ENCODE data around the gene IFT74. TPM values are rescaled to one million over a fixed set of nuclear protein-coding genes. Genes with fewer than 3 reads are reported as not detected.

IFT74 gene
- polyA plus RNA-seq, 2 donors: 5.1 to 5.5 TPM

DNA sequence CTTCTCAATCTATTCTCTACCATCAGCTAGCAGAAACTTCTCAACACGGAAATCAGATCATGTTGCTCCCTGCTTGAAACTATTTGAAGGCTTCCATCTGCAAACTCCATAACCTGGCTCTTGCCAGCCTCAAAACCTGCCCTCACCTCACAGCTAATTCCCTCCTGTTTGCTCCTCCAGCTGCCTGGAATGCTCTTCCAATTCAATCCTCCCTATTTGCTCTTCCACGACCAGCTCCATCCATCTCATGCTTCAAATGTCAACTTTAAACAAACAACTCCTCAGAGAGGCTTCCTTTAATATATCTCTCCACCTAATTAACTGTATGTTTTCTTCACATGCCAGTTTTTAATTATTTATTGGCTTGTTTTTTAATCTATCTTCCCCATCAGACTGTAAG is 10.6 kb upstream of the IFT74 start:
- no peak overlapping the region for H3K27ac ChIP-seq (ENCODE audit: low read depth in 2 of 2, low read length in 1 of 2)
- H3K4me3 ChIP-seq (ENCODE audit: low read depth in 1 of 2, low read length in 2 of 2): peak overlapping the region in 1 of 2 donors; percentile 80

GRCh38 chr9:26946753-26947727 is 9.2 kb upstream of the IFT74 start, which contains the start of gene PLAA:
Gene PLAA (minus strand): TSS chr9:26947242. CDS start chr9:26947045, 197 bp downstream.
- no peaks in the 10 kb centered on the region for H3K9me3 ChIP-seq (ENCODE audit: control insufficient read depth in 2 of 2, insufficient read depth in 1 of 2, low read depth in 1 of 2, low read length in 1 of 2)
- 0% methylated on average over 76 of the region's 76 CpGs for WGBS, 2 donors
- no peaks in the 10 kb centered on the region for H3K4me1 ChIP-seq (ENCODE audit: control insufficient read depth in 2 of 2, insufficient read depth in 2 of 2, low read length in 1 of 2)
- H3K36me3 ChIP-seq (ENCODE audit: control insufficient read depth in 2 of 2, insufficient read depth in 2 of 2, low read length in 1 of 2): no peaks in the 10 kb centered on the region
- peak within 1 kb of the TSS; percentile 80 to 98 for H3K4me3 ChIP-seq (ENCODE audit: low read depth in 1 of 2, low read length in 2 of 2)
- H3K27me3 ChIP-seq (ENCODE audit: control insufficient read depth in 1 of 2, insufficient read depth in 2 of 2, low read length in 2 of 2): peaks cover 0 to 2% of the 10 kb centered on the region in 2 donors
- H3K27ac ChIP-seq (ENCODE audit: low read depth in 2 of 2, low read length in 1 of 2): peak within 1 kb of the TSS; percentile 97 to 99

More for the DNA sequence above, 10.6 kb upstream of the IFT74 start:
- Histone ChIP-seq H3K27me3 (ENCODE audit: control insufficient read depth in 1 of 2, insufficient read depth in 2 of 2, low read length in 2 of 2) (peaks cover 0 to 2% of the 10 kb centered on the region in 2 donors), H3K36me3 (ENCODE audit: control insufficient read depth in 2 of 2, insufficient read depth in 2 of 2, low read length in 1 of 2) (no peaks in the 10 kb centered on the region), H3K4me1 (ENCODE audit: control insufficient read depth in 2 of 2, insufficient read depth in 2 of 2, low read length in 1 of 2) (no peaks in the 10 kb centered on the region), H3K9me3 (ENCODE audit: control insufficient read depth in 2 of 2, insufficient read depth in 1 of 2, low read depth in 1 of 2, low read length in 1 of 2) (no peaks in the 10 kb centered on the region)
- WGBS, 2 donors: 21 to 29% methylated on average over 2 of the region's 2 CpGs

DNA sequence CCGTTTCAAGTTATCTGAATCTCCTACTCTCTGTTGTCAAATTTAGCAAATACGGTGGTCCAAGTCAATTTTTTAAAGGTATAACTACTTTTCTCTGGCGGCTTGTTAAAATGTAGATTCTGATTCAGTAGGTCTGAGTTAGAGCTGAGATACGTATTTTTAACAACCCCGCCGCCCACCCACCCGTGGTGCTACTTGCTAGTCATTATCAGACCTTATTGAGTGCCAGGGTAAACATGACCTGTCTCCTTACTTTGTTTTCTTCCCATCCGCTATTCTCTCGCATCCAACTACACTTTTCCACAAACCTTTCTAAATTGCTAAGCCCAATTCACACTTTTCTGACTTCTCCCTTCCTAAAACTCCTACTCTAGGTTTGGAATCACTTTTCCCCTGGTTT is 8.5 kb upstream of the IFT74 start:
- Histone ChIP-seq H3K36me3 (ENCODE audit: control insufficient read depth in 2 of 2, insufficient read depth in 2 of 2, low read length in 1 of 2) (no peaks in the 10 kb centered on the region), H3K27me3 (ENCODE audit: control insufficient read depth in 1 of 2, insufficient read depth in 2 of 2, low read length in 2 of 2) (peaks cover 0 to 2% of the 10 kb centered on the region in 2 donors), H3K27ac (ENCODE audit: low read depth in 2 of 2, low read length in 1 of 2) (no peak overlapping the region), H3K4me3 (ENCODE audit: low read depth in 1 of 2, low read length in 2 of 2) (peak overlapping the region; percentile 80 to 98), H3K9me3 (ENCODE audit: control insufficient read depth in 2 of 2, insufficient read depth in 1 of 2, low read depth in 1 of 2, low read length in 1 of 2) (no peaks in the 10 kb centered on the region), H3K4me1 (ENCODE audit: control insufficient read depth in 2 of 2, insufficient read depth in 2 of 2, low read length in 1 of 2) (no peaks in the 10 kb centered on the region)
- 2% methylated on average over 9 of the region's 9 CpGs for WGBS, 2 donors

DNA sequence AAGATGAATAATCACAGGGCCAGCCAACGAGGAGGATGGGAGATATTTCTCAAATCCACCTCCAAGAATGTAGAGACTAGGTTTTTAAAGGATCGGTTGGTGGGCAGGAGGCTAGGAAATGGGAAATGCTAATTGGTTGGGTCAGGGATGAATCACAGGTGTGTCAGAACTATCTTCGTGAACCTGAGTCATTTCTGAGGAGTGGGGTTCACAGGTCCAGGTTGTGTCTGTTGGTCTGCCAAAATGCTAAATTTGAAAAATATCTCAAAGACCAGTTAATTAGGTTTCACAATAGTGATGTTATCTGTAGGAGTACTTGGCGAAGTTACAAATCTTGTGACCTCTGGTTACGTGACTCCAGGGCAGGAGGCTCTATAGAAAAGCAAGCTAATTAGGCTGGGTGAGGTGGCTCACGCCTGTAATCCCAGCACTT is 6.6 kb upstream of the IFT74 start:
- Histone ChIP-seq H3K4me1 (ENCODE audit: control insufficient read depth in 2 of 2, insufficient read depth in 2 of 2, low read length in 1 of 2) (no peaks in the 10 kb centered on the region), H3K27ac (ENCODE audit: low read depth in 2 of 2, low read length in 1 of 2) (no peak overlapping the region), H3K36me3 (ENCODE audit: control insufficient read depth in 2 of 2, insufficient read depth in 2 of 2, low read length in 1 of 2) (no peaks in the 10 kb centered on the region), H3K27me3 (ENCODE audit: control insufficient read depth in 1 of 2, insufficient read depth in 2 of 2, low read length in 2 of 2) (peaks cover 0 to 2% of the 10 kb centered on the region in 2 donors), H3K9me3 (ENCODE audit: control insufficient read depth in 2 of 2, insufficient read depth in 1 of 2, low read depth in 1 of 2, low read length in 1 of 2) (no peaks in the 10 kb centered on the region), H3K4me3 (ENCODE audit: low read depth in 1 of 2, low read length in 2 of 2) (no peak overlapping the region)
- WGBS, 2 donors: 64 to 69% methylated on average over 6 of the region's 6 CpGs

DNA sequence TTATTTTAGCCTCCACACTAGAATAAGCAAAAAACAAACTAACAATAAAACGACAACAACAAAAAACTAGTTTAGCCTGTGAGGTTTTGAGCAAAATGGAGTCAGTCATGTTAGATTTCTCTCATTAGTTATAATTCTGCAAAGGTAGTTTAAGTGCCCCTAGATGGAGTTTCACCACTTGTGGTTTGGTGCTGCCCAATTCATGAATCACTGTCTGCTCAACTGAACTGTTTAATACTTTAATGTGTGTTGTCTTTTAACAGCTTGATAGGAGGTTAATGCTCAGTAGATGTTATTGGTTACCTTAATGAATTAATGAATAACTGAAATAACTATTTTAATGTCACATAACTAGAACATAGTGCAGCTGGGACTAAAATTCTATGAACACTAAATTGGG is 5.7 kb upstream of the IFT74 start:
- no peaks in the 10 kb centered on the region for H3K4me1 ChIP-seq (ENCODE audit: control insufficient read depth in 2 of 2, insufficient read depth in 2 of 2, low read length in 1 of 2)
- WGBS, 2 donors: 84 to 86% methylated on average over 1 of the region's 1 CpG
- no peaks in the 10 kb centered on the region for H3K36me3 ChIP-seq (ENCODE audit: control insufficient read depth in 2 of 2, insufficient read depth in 2 of 2, low read length in 1 of 2)
- no peak overlapping the region for H3K27ac ChIP-seq (ENCODE audit: low read depth in 2 of 2, low read length in 1 of 2)
- H3K27me3 ChIP-seq (ENCODE audit: control insufficient read depth in 1 of 2, insufficient read depth in 2 of 2, low read length in 2 of 2): peaks cover 0 to 2% of the 10 kb centered on the region in 2 donors
- no peaks in the 10 kb centered on the region for H3K9me3 ChIP-seq (ENCODE audit: control insufficient read depth in 2 of 2, insufficient read depth in 1 of 2, low read depth in 1 of 2, low read length in 1 of 2)
- no peak overlapping the region for H3K4me3 ChIP-seq (ENCODE audit: low read depth in 1 of 2, low read length in 2 of 2)

- Histone ChIP-seq H3K4me1 (ENCODE audit: control insufficient read depth in 2 of 2, insufficient read depth in 2 of 2, low read length in 1 of 2) (no peaks in the 10 kb centered on the region), H3K27ac (ENCODE audit: low read depth in 2 of 2, low read length in 1 of 2) (no peak overlapping the region), H3K36me3 (ENCODE audit: control insufficient read depth in 2 of 2, insufficient read depth in 2 of 2, low read length in 1 of 2) (no peaks in the 10 kb centered on the region), H3K9me3 (ENCODE audit: control insufficient read depth in 2 of 2, insufficient read depth in 1 of 2, low read depth in 1 of 2, low read length in 1 of 2) (no peaks in the 10 kb centered on the region), H3K27me3 (ENCODE audit: control insufficient read depth in 1 of 2, insufficient read depth in 2 of 2, low read length in 2 of 2) (peaks cover 0 to 2% of the 10 kb centered on the region in 2 donors), H3K4me3 (ENCODE audit: low read depth in 1 of 2, low read length in 2 of 2) (no peak overlapping the region)
- 82 to 88% methylated on average over 3 of the region's 3 CpGs for WGBS, 2 donors
Measured at GRCh38 chr9:26951794-26952193, 4.4 kb upstream of the IFT74 start.

DNA sequence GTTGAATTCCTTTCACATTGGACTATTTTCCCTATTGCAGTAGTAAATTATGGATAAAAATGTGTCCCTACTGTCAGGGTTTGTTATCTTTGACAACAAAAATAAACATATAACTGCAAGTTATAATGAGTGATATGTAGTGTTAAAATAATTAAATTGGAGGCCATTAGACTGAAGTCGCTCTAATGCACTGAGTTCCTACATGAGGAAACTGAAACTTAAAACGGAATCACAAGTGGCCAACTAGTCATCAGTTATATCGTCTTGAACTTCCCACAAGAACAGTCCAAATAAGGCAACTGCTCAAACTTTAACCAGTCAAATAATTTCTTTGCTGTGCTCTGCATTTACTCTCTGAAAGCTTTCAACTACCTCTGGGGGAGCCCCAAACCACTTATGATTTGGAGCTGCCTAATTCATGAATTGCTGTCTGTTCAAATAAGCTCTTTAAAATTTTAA is 2.1 kb upstream of the IFT74 start:
- H3K27me3 ChIP-seq (ENCODE audit: control insufficient read depth in 1 of 2, insufficient read depth in 2 of 2, low read length in 2 of 2): peaks cover 0 to 2% of the 10 kb centered on the region in 2 donors
- H3K4me3 ChIP-seq (ENCODE audit: low read depth in 1 of 2, low read length in 2 of 2): no peak overlapping the region
- no peak overlapping the region for H3K27ac ChIP-seq (ENCODE audit: low read depth in 2 of 2, low read length in 1 of 2)
- no peaks in the 10 kb centered on the region for H3K36me3 ChIP-seq (ENCODE audit: control insufficient read depth in 2 of 2, insufficient read depth in 2 of 2, low read length in 1 of 2)
- no peaks in the 10 kb centered on the region for H3K4me1 ChIP-seq (ENCODE audit: control insufficient read depth in 2 of 2, insufficient read depth in 2 of 2, low read length in 1 of 2)
- 68 to 73% methylated on average over 3 of the region's 3 CpGs for WGBS, 2 donors
- no peaks in the 10 kb centered on the region for H3K9me3 ChIP-seq (ENCODE audit: control insufficient read depth in 2 of 2, insufficient read depth in 1 of 2, low read depth in 1 of 2, low read length in 1 of 2)

DNA sequence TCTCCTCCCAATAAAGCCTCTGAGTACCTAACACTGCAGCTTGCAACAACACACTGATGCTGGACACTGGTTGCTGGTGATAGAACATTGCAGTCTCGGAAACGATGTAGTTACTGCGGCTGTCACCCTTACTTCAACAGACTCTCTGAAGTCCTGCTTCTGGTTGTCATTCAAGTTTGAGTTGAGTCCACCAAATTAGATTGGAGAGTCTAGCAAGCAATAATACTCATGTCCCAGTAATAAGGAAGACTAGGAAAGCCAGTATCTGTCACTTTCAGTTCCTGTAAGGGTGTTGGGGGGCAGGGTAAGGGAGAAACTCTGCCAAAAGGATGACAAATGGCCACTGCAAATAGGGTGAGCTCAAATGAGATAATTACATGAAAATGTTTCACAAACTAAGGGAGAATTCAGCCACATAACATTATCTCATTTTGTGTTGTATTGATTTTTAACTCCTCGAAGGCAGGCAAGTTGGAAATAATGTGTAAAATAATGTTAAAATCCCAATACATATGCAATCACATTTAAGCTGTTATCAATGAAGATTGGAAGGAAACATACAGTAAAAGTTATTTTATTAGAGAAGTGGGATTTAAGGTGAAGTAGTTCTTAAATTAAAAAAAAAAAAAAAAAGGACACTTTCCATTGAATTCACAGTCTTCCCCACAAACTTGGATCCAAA is 849 bp upstream of the IFT74 start:
- Histone ChIP-seq H3K4me1 (ENCODE audit: control insufficient read depth in 2 of 2, insufficient read depth in 2 of 2, low read length in 1 of 2) (no peaks in the 10 kb centered on the region), H3K27me3 (ENCODE audit: control insufficient read depth in 1 of 2, insufficient read depth in 2 of 2, low read length in 2 of 2) (no peaks in the 10 kb centered on the region), H3K9me3 (ENCODE audit: control insufficient read depth in 2 of 2, insufficient read depth in 1 of 2, low read depth in 1 of 2, low read length in 1 of 2) (no peaks in the 10 kb centered on the region), H3K27ac (ENCODE audit: low read depth in 2 of 2, low read length in 1 of 2) (peak overlapping the region; percentile 57 to 88), H3K4me3 (ENCODE audit: low read depth in 1 of 2, low read length in 2 of 2) (peak overlapping the region; percentile 63 to 72), H3K36me3 (ENCODE audit: control insufficient read depth in 2 of 2, insufficient read depth in 2 of 2, low read length in 1 of 2) (no peaks in the 10 kb centered on the region)
- 54 to 71% methylated on average over 4 of the region's 4 CpGs for WGBS, 2 donors

- Histone ChIP-seq H3K4me1 (ENCODE audit: control insufficient read depth in 2 of 2, insufficient read depth in 2 of 2, low read length in 1 of 2) (no peaks in the 10 kb centered on the region), H3K27me3 (ENCODE audit: control insufficient read depth in 1 of 2, insufficient read depth in 2 of 2, low read length in 2 of 2) (no peaks in the 10 kb centered on the region), H3K4me3 (ENCODE audit: low read depth in 1 of 2, low read length in 2 of 2) (peak overlapping the region; percentile 63 to 72), H3K27ac (ENCODE audit: low read depth in 2 of 2, low read length in 1 of 2) (peak overlapping the region; percentile 57 to 88), H3K9me3 (ENCODE audit: control insufficient read depth in 2 of 2, insufficient read depth in 1 of 2, low read depth in 1 of 2, low read length in 1 of 2) (no peaks in the 10 kb centered on the region), H3K36me3 (ENCODE audit: control insufficient read depth in 2 of 2, insufficient read depth in 2 of 2, low read length in 1 of 2) (no peaks in the 10 kb centered on the region)
- 22 to 23% methylated on average over 6 of the region's 6 CpGs for WGBS, 2 donors
Measured at GRCh38 chr9:26956860-26957233, 635 bp downstream of the IFT74 start.
